Skin of body (tissue), 2 donors: ENCODE results near the gene VSX2. TPM values are rescaled to one million over a fixed set of nuclear protein-coding genes. Genes with fewer than 3 reads are reported as not detected.

Source experiments
- DNase-seq: peaks from one replicate; lab custom pipeline; 2025; lab: John Stamatoyannopoulos, UW
- total RNA-seq: library from RNA; depleted of rRNA; stranded (reverse); fragments of >200 nt; gene quantifications from one replicate; pipeline ENCODE4 v1.2.3, GENCODE V29; 2014

The VSX2 gene
- total RNA-seq, 1 donor from 2014 or later = not detected

GRCh38 chr14:74221741-74222140 lies 17.5 kb upstream of the VSX2 start:
- DNase-seq = no peak

- no peak for DNase-seq
Measured at GRCh38 chr14:74223016-74223415, 16.2 kb upstream of the VSX2 start.

GRCh38 chr14:74231784-74232183 lies 7.5 kb upstream of the VSX2 start:
- no peak for DNase-seq

GRCh38 chr14:74235017-74235416 lies 4.2 kb upstream of the VSX2 start:
- DNase-seq = no peak

- DNase-seq = no peak
Measured at GRCh38 chr14:74237441-74237840, 1.8 kb upstream of the VSX2 start.

- no peak for DNase-seq
Measured at GRCh38 chr14:74239848-74240793, 872 bp downstream of the VSX2 start.

GRCh38 chr14:74240794-74241651 lies 1.8 kb downstream of the VSX2 start:
- no peak for DNase-seq

GRCh38 chr14:74241652-74242017 lies 2.4 kb downstream of the VSX2 start:
- DNase-seq = no peak

GRCh38 chr14:74242021-74242779 lies 3.0 kb downstream of the VSX2 start:
- no peak for DNase-seq

- no peak for DNase-seq
Measured at GRCh38 chr14:74242780-74243042, 3.5 kb downstream of the VSX2 start.

- no peak for DNase-seq
Measured at GRCh38 chr14:74243051-74243450, 3.8 kb downstream of the VSX2 start.

GRCh38 chr14:74244115-74244514 lies 4.9 kb downstream of the VSX2 start:
- no peak for DNase-seq

- no peak for DNase-seq
Measured at GRCh38 chr14:74245292-74245691, 6.0 kb downstream of the VSX2 start.

- no peak for DNase-seq
Measured at GRCh38 chr14:74246542-74246941, 7.3 kb downstream of the VSX2 start.

- DNase-seq = no peak
Measured at GRCh38 chr14:74248017-74248416, 8.8 kb downstream of the VSX2 start.

GRCh38 chr14:74249433-74250375 lies 10.5 kb downstream of the VSX2 start:
- DNase-seq = no peak

GRCh38 chr14:74255281-74255680 lies 16.0 kb downstream of the VSX2 start:
- no peak for DNase-seq

- peak; percentile 23 for DNase-seq
Measured at GRCh38 chr14:74257078-74257940, 18.1 kb downstream of the VSX2 start.

- DNase-seq = no peak
Measured at GRCh38 chr14:74257941-74258763, 18.9 kb downstream of the VSX2 start.
